Activated T-helper 9 cell treated with anti-CD3 and anti-CD28 coated beads, Interleukin-2, amount 50 U/mL, for 16 hours (primary cell): Measurements from ENCODE around the gene RPAP2.
"Not testable (repeated sequence)": the region's sequence is repeated elsewhere in the genome, so short reads cannot be mapped to it uniquely, and the experiment has no call there.

Experiments
- DNase-seq: peaks from one replicate; pipeline ENCODE4 v3.0.0-alpha.2; 2020; ENCODE audit warnings: low read depth

The RPAP2 gene

DNA sequence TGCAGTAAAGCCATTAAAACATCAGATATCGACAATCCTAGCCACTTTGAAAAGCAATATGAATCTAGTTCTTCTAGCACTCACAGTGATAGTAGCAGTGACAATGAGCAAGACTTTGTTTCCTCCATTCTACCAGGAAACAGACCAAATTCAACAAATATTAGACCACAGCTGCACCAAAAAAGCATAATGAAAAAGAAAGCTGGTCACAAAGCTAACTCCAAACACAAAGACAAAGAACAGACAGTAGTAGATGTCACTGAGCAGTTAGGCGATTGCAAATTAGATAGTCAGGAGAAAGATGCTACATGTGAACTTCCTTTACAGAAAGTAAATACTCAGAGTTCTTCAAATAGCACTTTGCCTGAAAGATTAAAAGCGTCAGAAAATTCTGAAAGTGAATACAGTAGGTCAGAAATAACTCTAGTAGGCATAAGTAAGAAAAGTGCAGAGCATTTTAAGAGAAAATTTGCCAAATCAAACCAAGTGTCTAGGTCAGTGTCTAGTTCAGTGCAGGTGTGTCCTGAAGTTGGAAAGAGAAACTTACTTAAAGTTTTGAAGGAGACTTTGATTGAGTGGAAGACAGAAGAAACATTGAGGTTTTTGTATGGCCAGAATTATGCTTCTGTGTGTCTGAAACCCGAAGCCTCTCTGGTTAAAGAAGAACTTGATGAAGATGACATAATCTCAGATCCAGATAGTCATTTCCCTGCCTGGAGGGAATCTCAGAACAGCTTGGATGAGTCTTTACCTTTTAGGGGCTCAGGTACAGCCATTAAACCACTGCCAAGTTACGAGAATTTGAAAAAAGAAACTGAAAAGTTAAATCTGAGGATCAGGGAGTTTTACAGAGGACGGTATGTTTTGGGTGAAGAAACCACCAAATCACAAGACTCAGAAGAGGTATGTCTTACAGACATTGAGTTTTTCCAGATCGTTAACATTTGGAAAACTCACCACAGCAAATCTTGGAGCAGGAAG is 24.9 kb downstream of the RPAP2 start:
- no peak for DNase-seq

DNA sequence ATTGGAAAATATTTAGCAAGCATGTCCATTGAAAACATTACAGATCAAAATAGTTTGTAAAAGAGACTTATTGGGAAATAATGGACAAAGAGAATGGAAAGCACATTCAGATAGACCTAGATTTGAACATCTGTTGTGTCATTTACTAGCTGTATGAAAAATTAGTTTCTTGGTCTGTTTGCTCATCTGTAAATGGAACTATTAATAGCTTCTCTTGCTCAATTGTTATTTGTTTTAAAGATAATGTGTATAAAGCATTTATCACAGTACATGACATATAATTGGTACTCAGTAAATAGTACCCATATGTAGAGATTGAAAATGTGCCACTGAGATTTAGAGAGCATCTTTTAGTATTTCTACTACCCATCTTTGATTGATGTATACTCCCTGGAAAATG is 25.9 kb downstream of the RPAP2 start:
- no peak for DNase-seq

DNA sequence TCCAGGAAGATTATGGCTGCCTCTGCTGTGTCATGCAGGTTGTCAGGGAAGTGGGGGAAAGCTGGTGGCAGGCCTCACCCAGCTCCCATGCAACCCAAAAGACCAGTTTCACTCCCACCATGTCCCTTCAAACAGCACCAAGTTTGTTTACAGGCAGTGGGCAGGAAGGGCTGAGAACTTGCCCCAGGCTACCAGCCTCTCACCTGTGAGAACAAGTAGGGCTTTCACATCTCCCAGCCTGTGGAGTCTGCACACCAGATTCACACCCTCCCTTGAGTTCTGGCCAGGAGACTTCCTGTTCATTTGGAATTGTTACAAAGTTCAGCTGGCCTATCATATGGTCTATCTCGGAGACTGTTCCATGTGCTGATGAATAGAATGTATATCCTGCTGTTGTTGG is 27.8 kb downstream of the RPAP2 start:
- no peak for DNase-seq

DNA sequence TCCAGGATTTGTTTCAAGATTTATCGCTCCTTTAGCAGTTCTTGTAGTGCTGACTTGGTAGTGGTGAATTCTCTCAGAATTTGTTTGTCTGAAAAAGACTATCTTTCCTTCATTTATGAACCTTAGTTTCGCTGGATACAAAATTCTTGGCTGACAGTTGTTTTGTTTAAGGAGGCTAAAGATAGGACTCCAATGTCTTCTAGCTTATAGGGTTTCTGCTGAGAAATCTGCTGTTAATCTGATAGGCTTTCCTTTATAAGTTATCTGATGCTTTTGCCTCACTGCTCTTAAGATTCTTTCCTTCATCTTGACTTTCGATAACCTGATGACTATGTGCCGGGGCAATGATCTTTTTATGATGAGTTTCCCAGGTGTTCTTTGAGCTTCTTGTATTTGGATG is 28.9 kb downstream of the RPAP2 start:
- DNase-seq = no peak

DNA sequence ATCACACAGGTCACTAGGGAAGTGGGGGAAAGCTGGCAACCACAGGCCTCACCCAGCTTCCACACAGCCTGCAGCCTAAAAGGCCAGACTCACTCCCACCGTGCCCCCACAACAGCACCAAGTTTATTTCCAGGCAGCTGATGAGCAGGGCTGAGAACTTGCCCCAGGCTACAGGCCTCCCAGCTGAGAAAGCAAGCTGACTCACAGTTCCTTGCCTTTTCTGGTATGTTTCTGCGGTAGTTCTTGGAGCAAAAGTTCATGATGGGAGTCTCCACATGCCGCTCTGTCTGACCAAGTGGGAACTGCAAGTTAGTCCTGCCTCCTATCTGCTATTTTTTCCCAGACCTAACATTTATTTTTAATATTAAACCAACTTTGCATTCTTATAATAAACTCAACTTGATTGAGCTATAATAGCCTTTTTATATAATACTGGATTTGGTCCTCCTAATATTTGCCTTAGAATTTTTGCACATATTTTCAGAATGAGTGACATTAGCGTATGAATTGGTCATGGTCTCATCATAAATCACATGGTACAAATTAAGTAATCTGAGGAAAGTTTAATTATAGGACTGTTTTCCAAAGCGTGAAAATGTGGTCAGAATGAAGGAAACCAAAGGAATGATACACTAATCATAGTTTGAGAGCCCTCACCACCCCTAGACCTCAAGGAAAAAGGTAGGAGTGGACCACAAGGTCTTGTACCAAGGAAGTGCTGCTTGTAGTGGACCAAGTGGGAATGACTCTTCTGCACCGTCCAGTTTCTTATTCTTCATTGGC is 30.7 kb downstream of the RPAP2 start:
- DNase-seq = no peak

DNA sequence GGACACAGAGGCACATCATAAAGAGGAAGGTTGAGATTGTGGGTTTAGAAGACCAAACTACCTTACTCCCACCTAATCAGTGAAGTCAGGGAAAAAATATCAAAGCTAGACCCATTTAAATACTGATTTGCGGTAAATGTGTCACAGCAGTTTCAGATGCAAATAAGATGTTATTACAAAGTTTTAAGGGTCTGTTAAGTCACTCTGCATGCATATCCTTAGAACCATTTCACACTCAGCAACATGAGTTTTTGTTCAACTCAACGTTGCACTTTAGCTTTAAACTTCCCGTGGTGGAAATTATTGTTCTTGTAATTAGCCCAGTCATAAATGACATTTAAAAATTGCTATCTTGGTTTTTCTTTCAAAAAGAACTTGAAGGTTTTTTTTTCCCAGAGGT is 34.8 kb downstream of the RPAP2 start:
- DNase-seq = no peak

DNA sequence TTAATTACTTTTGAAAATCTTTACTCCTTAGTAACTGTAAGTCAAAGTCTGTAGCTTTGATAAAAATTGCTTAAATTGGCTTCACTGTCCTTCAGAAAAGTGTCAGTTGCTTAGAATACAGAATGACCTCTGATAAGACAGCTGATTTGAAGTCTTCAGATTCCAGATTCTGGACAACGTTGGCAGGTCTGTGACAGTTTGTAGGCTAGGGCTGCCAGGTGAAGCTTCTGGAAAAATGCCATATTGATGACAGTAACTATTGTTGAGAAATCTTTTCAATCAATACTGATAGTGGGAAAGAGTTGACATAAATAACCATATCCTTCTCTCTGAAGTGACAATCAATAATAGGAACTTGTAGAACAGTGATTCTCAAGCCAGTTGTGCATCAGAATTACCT is 41.3 kb downstream of the RPAP2 start:
- no peak for DNase-seq

DNA sequence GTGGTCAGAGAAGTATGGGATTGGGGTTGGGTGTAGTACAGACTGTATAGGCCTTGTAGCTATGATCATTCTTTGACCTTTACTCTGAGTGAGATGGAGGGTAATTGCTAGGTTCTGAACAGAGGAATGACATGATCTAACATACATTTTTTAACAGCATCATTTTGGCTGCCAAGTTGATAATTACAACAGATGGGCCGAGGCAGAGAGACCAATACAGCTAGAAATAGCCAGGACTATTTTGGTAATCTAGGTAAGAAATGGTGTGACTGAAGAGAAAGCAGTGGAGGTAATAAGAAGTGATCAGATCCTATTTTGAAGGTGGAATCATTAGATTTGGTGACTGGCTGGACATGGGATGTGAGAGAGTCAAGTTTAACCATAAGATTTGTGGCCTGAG is 43.5 kb downstream of the RPAP2 start:
- DNase-seq = no peak

DNA sequence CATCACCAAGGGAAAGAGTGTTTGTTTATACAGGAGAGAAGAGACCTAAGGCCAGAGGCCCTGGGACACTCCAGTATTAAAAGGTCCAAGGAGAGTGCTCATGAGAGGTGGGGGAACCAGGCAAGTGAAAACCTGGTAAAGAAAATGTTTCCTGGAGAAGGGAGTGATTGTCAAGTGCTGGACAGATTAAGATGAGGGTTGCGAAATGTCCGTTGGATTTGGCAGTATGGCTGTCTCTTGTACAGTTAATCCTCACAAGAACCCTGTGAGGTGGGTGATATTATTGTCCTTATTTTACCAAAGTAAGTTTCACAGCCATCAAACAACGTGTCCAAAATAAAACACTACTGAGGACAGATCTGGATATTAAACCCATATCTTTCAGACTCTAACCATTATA is 44.2 kb downstream of the RPAP2 start:
- no peak for DNase-seq

DNA sequence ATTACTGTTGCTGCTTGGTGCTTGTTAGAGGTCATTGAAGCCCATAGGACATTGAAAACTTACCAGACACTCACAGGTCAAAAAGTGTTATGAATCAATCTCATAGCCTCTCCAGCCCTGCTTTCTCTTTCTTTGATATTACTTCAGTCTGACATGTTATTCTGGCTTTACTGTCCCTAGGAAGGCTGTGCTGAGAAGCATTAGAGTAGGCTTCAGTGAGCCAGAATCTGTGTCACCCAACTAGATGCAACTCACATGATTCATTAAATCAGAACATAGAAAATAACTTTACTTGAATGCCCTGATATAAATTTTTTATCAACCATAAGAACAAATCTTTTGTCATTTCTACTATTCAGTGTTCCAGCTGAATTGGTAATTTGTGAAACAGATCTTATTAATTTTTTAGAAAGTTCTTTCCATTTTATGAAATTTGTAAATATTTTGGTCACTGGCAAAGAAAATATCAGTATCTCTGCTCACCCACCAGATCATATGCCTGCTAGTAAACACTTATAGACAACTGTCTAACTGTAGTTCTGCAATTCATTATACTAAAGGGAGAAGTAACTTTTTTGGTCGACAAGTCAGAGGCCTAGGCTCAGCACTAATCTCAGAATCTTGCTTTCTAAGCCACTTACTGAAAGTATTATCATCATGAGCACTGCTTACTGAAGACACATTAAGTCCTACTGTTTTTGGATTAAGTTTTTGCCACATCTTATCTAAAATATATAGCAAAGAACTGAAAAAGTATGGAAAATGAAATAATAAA is 48.2 kb downstream of the RPAP2 start:
- no peak for DNase-seq

DNA sequence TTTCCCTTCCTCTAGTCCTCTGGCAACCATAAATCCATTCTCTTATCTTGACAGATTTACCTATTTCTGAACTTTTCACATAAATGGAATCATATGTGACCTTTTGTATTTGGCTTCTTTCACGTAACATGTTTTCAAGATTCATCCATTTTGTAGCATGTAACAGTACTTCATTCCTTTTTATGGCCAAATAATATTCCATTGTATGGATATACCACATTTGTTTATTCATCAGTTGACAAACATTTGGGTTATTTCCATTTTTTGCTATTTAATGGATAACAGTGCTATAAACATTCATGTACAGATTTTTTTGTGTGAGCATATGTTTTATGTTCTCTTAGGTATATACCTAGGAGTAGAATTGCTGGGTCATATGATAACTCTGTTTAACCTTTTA is 54.0 kb downstream of the RPAP2 start:
- DNase-seq = no peak

DNA sequence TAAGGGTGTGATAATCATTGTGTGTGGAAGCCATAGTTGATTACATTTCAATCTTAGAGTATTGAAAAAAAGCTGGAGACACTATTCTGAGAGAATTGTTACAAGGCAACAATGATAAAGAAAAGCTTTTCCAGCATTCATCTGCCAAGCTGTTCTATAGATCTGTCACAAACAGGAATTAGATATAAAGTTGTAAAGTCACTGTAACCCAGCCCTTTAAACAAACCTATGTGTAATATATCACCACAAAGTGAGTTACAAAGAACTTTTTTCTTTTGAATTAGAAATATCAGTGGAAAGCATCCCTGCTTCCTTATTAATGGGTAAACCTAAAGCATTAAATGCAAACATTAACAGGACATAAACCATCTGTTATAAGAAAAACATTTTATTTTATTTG is 55.4 kb downstream of the RPAP2 start:
- DNase-seq = no peak

DNA sequence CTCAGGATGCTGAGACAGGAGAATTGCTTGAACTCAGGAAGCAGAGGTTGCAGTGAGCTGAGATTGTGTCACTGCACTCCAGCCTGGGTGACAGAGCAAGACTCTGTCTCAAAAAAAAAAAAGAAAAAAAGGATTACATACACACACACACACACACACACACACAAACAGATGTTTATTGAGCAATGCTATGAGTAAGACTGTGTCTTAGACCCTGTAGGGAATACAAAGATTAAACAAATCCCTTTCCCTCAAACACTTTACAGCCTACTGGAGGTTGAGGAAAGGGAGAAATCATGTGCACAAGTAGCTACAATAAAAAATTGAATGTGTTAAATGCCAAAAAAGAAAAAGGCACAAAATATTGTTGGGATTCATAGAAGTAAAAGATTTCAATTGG is 58.1 kb downstream of the RPAP2 start:
- no peak for DNase-seq

DNA sequence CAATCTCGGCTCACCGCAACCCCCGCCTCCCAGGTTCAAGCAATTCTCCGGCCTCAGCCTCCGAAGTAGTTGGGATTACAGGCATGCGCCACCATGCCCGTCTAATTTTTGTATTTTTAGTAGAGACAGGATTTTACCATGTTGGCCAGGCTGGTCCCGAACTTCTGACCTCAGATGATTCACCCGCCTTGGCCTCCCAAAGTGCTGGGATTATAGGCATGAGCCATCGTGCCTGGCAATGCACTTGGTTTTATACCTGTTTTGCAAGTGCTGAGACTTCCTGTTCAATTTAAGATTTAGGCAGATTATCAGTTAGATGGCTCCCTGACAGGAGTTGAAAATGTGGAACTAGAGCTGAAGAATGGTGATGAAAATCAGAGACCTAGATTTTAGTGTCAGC is 60.5 kb downstream of the RPAP2 start:
- DNase-seq = not testable (repeated sequence)

DNA sequence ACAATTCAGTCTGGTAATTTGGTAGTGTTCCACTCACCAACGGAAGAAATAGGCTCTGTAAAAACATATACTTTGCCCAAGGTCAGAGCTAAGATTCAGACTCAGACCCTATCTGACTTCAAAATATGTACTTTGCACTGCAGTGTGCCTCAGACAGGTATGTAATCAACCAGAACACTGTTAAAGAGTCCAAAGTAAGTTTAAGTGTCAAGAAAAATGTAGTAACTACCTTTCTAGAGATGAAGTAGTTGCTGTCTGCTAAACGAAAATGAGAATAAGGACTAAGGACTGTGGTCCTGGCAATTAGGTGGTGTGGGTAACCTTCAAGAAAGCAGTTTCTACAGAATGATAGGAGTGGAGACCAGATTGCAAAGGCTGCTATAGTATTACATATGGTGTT is 61.1 kb downstream of the RPAP2 start:
- no peak for DNase-seq

DNA sequence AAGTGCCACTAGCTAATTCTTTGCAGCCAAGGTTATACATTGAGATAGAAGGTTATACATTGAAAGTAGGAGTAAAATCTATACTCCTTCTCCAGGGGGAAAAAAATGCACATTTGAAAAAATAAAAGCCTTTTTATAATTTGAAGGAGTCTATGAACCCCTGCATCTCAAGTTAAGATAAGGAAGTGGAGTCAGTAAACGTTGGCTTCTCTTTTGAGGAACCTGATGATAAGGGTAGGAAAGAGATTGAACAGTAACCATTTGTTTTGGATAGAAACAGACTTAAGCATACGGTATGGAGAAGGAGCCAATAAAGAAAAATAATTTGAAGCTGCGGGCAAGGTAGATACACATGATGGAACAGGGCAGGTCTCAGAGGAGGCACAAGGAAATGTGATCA is 64.1 kb downstream of the RPAP2 start:
- DNase-seq = no peak

DNA sequence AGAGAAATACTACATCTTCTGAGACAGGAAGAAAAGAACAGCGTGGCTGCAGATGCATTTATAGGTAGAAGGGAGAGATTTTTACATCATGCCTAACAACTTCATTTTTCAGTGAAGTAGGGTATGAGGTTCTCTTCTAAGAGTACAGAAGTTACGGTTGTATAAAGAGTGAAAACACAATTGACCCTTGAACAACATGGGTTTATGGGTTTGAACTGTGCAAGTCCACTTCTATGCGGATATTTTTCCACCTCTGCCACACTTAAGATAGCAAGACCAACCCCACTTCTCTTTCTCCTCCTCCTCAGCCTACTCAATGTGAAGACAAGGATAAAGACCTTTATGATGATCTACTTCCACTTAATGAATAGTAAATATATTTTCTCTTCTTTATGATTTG is 64.5 kb downstream of the RPAP2 start:
- no peak for DNase-seq

DNA sequence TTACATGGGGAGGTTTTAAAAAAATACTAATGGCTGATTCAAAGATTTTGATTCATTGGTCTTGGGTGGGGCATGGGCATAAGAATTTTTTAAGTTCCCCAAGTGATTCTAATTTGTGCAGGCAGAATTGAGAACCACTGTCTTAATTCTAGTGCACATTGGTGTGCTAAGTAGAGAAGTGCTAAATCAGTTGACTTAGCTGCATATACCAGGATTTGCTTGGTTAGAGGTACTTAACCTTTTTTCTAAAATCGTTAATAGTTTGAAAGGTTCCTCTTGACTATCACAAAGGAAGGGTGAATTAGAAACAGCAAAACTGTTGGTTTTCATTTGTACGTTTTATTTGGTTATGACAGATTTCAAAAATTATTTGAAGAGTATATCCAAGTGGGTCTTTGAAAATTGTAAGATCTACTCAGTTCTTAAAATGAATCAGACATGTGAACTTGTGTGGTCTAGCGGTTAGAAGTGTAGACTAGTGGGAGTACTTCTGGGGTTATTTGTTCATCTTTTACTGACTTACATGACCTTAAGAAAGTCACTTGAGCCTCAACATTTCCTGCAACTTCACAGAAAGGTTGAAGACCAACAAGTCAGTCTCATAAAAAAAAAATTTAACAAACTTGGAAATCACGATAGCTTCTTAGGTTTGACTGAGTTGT is 66.7 kb downstream of the RPAP2 start:
- DNase-seq = no peak

DNA sequence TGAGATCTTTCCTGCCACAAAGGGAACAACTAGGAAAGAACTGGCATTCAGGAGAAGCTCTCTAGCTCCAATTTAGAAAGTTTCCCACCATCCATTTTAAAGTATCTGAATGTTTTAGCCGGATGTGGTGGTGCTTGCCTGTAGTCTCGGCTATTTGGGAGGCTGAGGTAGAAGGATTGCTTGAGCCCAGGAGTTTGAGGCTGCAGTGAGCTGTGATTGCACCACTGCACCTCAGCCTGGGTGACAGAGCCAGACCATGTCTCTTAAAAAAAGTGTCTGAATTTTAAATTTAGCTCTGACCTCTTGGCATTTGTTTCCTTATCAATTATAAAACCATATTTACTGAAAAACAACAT is 67.2 kb downstream of the RPAP2 start:
- DNase-seq = no peak

DNA sequence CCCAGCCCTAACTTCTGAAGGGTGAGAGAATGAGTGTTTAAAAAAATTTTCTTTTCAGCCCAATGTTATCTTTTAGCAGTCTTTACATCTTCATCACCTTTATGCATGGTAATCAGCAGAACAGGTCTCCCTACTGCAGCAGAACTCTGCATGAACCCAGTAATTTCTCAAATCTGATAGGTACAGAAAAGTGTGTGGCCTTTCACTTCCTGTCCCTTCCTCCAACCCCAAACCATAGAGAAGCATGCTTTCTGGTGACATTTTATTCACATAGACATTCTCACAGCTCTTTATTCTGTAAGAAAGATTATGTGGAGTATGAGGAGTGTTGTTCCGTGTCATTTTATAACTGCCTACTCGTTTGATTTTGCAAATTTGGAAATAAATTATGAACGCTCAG is 68.6 kb downstream of the RPAP2 start:
- DNase-seq = no peak

DNA sequence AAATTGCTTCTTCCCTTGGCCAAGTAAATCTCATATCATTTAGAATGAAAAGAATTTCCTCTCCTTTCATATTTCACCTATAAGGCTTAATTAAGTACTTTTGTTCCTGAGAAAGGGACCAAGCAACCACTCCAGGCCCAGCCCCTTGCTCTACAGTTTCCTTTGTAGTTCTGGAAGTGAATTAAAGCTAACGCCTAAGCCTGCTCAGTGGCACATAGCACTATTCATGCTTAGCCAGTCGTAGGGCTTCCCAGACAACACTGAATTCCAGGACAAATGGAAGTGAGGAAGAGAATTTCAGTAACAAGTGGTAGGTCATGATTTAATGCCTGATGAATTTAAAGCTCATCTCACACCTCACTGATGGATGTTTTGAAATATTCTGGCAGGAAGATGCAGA is 73.3 kb downstream of the RPAP2 start:
- no peak for DNase-seq

DNA sequence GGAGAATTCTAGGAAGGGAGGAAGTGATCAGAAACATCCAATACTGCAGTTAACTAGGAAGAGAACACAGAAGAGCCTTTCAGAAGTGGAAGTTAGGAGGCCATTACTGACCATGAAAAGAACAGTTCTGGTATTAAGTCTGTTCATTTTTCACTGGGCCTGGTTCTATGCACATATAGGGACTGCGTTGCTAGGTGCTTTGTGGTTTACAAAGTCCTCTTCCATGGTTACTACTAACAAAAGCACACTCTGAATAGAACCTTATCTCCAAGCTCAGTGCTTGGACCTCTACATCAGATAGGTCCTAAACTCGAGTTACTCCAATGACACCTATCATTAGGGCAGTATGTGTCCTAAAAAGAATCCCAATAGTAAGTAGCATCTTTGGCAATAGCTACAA is 75.4 kb downstream of the RPAP2 start:
- no peak for DNase-seq
